ENCODE results near the gene MESD. TPM values are rescaled to one million over a fixed set of nuclear protein-coding genes. Genes with fewer than 3 reads are reported as not detected.

The MESD gene
- total RNA-seq, 2 donors from 2014 or later, result 31.7 to 35.8 TPM

DNA sequence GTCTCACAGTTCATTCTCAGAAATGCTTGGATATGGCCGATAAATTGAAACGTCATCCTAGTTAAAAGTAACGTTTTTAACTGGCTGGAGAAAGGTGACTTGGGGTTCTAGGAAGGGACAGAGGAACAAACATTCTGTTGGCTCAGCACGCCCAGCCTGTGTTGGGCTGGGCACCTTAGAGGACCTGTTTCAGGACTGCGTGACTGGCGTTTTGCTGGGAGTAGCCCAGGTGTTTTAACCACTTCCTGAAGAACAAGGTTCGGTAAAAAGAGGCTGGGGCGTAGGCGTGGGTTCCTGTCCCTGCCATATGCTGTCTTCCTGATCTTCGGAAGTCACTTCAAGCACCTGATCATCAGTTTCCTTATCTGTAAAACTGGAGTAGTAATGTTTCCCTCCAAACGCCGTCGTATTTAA is 10.0 kb upstream of the MESD start:
- H3K27ac Mint-ChIP-seq, result no peak overlapping the region

GRCh38 chr15:80998251-80998650 is 8.6 kb upstream of the MESD start:
- WGBS, 2 experiments (ENCODE audit: insufficient coverage in 1 of 2, insufficient read length in 1 of 2), result 75 to 85% methylated on average over 1 of the region's 1 CpG
- peaks cover 8% of the 10 kb centered on the region for H3K4me1 Mint-ChIP-seq
- Histone ChIP-seq H3K9ac (ENCODE audit: extremely low read depth, low read length, poor library complexity, severe bottlenecking) (no peak overlapping the region), H3K4me1 (ENCODE audit: control insufficient read depth, insufficient read depth, low read length) (no peaks in the 10 kb centered on the region), H3K9me3 (ENCODE audit: control insufficient read depth, low read length) (no peaks in the 10 kb centered on the region), H3K27ac (ENCODE audit: low read depth, low read length) (no peak overlapping the region), H3K27me3 (ENCODE audit: control insufficient read depth, insufficient read depth, low read length, poor library complexity, severe bottlenecking) (no peaks in the 10 kb centered on the region), H3K36me3 (ENCODE audit: control insufficient read depth, insufficient read depth, low read length) (no peaks in the 10 kb centered on the region), H3K4me3 (ENCODE audit: low read length) (no peak overlapping the region)
- H3K36me3 Mint-ChIP-seq (ENCODE audit: low read depth), result peaks cover 2% of the 10 kb centered on the region
- peaks cover 2% of the 10 kb centered on the region for H3K27me3 Mint-ChIP-seq (ENCODE audit: insufficient read depth)
- no peak for DNase-seq
- no peaks in the 10 kb centered on the region for H3K9me3 Mint-ChIP-seq
- no peak overlapping the region for H3K27ac Mint-ChIP-seq
- TF ChIP-seq, protein P1, sequence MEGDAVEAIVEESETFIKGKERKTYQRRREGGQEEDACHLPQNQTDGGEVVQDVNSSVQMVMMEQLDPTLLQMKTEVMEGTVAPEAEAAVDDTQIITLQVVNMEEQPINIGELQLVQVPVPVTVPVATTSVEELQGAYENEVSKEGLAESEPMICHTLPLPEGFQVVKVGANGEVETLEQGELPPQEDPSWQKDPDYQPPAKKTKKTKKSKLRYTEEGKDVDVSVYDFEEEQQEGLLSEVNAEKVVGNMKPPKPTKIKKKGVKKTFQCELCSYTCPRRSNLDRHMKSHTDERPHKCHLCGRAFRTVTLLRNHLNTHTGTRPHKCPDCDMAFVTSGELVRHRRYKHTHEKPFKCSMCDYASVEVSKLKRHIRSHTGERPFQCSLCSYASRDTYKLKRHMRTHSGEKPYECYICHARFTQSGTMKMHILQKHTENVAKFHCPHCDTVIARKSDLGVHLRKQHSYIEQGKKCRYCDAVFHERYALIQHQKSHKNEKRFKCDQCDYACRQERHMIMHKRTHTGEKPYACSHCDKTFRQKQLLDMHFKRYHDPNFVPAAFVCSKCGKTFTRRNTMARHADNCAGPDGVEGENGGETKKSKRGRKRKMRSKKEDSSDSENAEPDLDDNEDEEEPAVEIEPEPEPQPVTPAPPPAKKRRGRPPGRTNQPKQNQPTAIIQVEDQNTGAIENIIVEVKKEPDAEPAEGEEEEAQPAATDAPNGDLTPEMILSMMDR (conservative IDR thresholded peaks at IDR 0.05), result no peak
- H3K4me3 Mint-ChIP-seq, result no peak overlapping the region

More for the DNA sequence above, 10.0 kb upstream of the MESD start:
- peak overlapping the region; percentile 85 for H3K4me3 Mint-ChIP-seq
- DNase-seq, result peak; percentile 61
- H3K36me3 ChIP-seq (ENCODE audit: control insufficient read depth, insufficient read depth, low read length), result peaks cover 6% of the 10 kb centered on the region
- peak overlapping the region; percentile 94 for H3K4me3 ChIP-seq (ENCODE audit: low read length)
- no peak overlapping the region for H3K27ac ChIP-seq (ENCODE audit: low read depth, low read length)
- peaks cover 3% of the 10 kb centered on the region for H3K27me3 Mint-ChIP-seq (ENCODE audit: insufficient read depth)
- H3K9ac ChIP-seq (ENCODE audit: extremely low read depth, low read length, poor library complexity, severe bottlenecking), result peak overlapping the region; percentile 90
- TF ChIP-seq, protein P1 (conservative IDR thresholded peaks at IDR 0.05), result no peak
- H3K4me1 Mint-ChIP-seq, result peaks cover 10% of the 10 kb centered on the region
- no peaks in the 10 kb centered on the region for H3K9me3 Mint-ChIP-seq
- no peaks in the 10 kb centered on the region for H3K27me3 ChIP-seq (ENCODE audit: control insufficient read depth, insufficient read depth, low read length, poor library complexity, severe bottlenecking)
- H3K36me3 Mint-ChIP-seq (ENCODE audit: low read depth), result peaks cover 15% of the 10 kb centered on the region
- H3K9me3 ChIP-seq (ENCODE audit: control insufficient read depth, low read length), result no peaks in the 10 kb centered on the region
- no peaks in the 10 kb centered on the region for H3K4me1 ChIP-seq (ENCODE audit: control insufficient read depth, insufficient read depth, low read length)
- WGBS, 2 experiments (ENCODE audit: insufficient coverage in 1 of 2, insufficient read length in 1 of 2), result 89% methylated on average over 13 of the region's 13 CpGs

DNA sequence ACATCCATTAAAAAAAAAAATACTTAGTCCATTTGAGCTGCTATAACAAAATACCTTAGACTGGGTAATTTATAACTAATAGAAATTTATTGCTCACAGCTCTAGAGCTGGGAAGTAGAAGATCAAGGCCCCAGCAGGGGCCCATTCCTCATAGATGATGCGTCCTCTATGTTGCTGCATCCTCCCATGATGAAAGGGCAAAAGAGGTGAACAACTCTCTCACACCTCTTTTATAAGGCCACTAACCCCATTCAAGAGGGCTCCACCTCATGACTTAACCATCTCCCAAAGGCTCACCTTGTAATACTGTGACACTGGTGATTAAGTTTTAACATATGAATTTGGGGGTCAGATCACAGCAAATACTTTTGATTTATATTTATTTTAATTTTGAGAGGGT is 8.1 kb upstream of the MESD start:
- Histone ChIP-seq H3K4me3 (ENCODE audit: low read length) (no peak overlapping the region), H3K27ac (ENCODE audit: low read depth, low read length) (no peak overlapping the region), H3K27me3 (ENCODE audit: control insufficient read depth, insufficient read depth, low read length, poor library complexity, severe bottlenecking) (no peaks in the 10 kb centered on the region), H3K36me3 (ENCODE audit: control insufficient read depth, insufficient read depth, low read length) (no peaks in the 10 kb centered on the region), H3K9me3 (ENCODE audit: control insufficient read depth, low read length) (no peaks in the 10 kb centered on the region), H3K4me1 (ENCODE audit: control insufficient read depth, insufficient read depth, low read length) (no peaks in the 10 kb centered on the region), H3K9ac (ENCODE audit: extremely low read depth, low read length, poor library complexity, severe bottlenecking) (no peak overlapping the region)
- DNase-seq, result no peak
- Mint-ChIP-seq H3K9me3 (no peaks in the 10 kb centered on the region), H3K27ac (no peak overlapping the region), H3K36me3 (ENCODE audit: low read depth) (no peaks in the 10 kb centered on the region), H3K4me1 (peaks cover 8% of the 10 kb centered on the region), H3K4me3 (no peak overlapping the region), H3K27me3 (ENCODE audit: insufficient read depth) (peaks cover 1% of the 10 kb centered on the region)
- 92 to 100% methylated on average over 1 of the region's 1 CpG for WGBS, 2 experiments (ENCODE audit: insufficient coverage in 1 of 2, insufficient read length in 1 of 2)
- TF ChIP-seq, protein P1 (conservative IDR thresholded peaks at IDR 0.05), result no peak
